ENCODE data around the gene PALMD.

- TF ChIP-seq CTCF (IDR thresholded peaks at IDR 0.05) (peak in 2 of 3 experiments; percentile 24 to 55), POLR2A (IDR thresholded peaks at IDR 0.05) (no peak)
These were observed 82.8 kb downstream of the PALMD start for GRCh38 chr1:99728494-99729235.
